Keratinocyte (primary cell): ENCODE data around the gene RERE. TPM values are rescaled to one million over a fixed set of nuclear protein-coding genes. Genes with fewer than 3 reads are reported as not detected.

Source experiments
- DNase-seq: peaks from one replicate; pipeline ENCODE4 v3.0.0-alpha.2; 2011; ENCODE audit warnings: low read depth, missing footprints, low spot score
- FAIRE-seq: peaks from 2 replicates; lab custom pipeline; 2011; peaks lifted over from hg19 to GRCh38; lab: Jason Lieb, UNC
- H2AFZ ChIP-seq: 2 replicates; pipeline ENCODE4 v1.6.0; 2012; ENCODE audit warnings: low read length, control low read depth, inconsistent platforms; ENCODE audit not compliant: control insufficient read depth
- H3K27ac ChIP-seq: 2 replicates; pipeline ENCODE4 v1.5.1; 2011; ENCODE audit warnings: low read length; ENCODE audit not compliant: control insufficient read depth, insufficient read depth
- H3K27me3 ChIP-seq: 3 replicates; pipeline ENCODE4 v1.6.0; 2011; ENCODE audit warnings: low read length; ENCODE audit not compliant: control insufficient read depth, insufficient read depth; ENCODE audit errors: extremely low read depth
- H3K36me3 ChIP-seq, 2 experiments: 2 replicates in 1 of 2; 3 replicates in 1 of 2; pipeline ENCODE4 v1.5.1; 2011; ENCODE audit warnings: low read length in 2 of 2, mild to moderate bottlenecking in 1 of 2; ENCODE audit not compliant: control insufficient read depth in 2 of 2, insufficient read depth in 2 of 2; ENCODE audit errors: extremely low read depth in 1 of 2
- H3K4me1 ChIP-seq: 3 replicates; pipeline ENCODE4 v1.5.1; 2011; ENCODE audit warnings: low read length; ENCODE audit not compliant: control insufficient read depth, insufficient read depth; ENCODE audit errors: extremely low read depth
- H3K4me2 ChIP-seq: 3 replicates; pipeline ENCODE4 v1.6.0; 2011; ENCODE audit warnings: low read depth, low read length; ENCODE audit not compliant: control insufficient read depth, insufficient read depth; ENCODE audit errors: extremely low read depth
- H3K4me3 ChIP-seq, 3 experiments: fragments of 200-600 bp in 1 of 3; sonication (generic) in 1 of 3; 2 replicates in 2 of 3; 3 replicates in 1 of 3; pipeline ENCODE4 v1.5.1; 2011 to 2016; ENCODE audit warnings: low read length in 3 of 3, mild to moderate bottlenecking in 3 of 3, control low read depth in 2 of 3, inconsistent platforms in 1 of 3, low read depth in 1 of 3, mixed read lengths in 1 of 3, mixed run types in 1 of 3, moderate library complexity in 1 of 3; ENCODE audit not compliant: control insufficient read depth in 2 of 3, insufficient read depth in 2 of 3; ENCODE audit errors: extremely low read depth in 1 of 3
- H3K79me2 ChIP-seq: 2 replicates; pipeline ENCODE4 v1.6.0; 2012; ENCODE audit warnings: low read length; ENCODE audit not compliant: control insufficient read depth, insufficient read depth
- H3K9ac ChIP-seq: 3 replicates; pipeline ENCODE4 v1.6.0; 2011; ENCODE audit warnings: low read length; ENCODE audit not compliant: control insufficient read depth, insufficient read depth; ENCODE audit errors: extremely low read depth
- H3K9me1 ChIP-seq: 3 replicates; pipeline ENCODE4 v1.6.0; 2011; ENCODE audit warnings: low read length; ENCODE audit not compliant: control insufficient read depth, insufficient read depth; ENCODE audit errors: extremely low read depth
- H3K9me3 ChIP-seq: 2 replicates; pipeline ENCODE4 v1.5.1; 2012; ENCODE audit warnings: low read depth, low read length; ENCODE audit not compliant: control insufficient read depth
- H4K20me1 ChIP-seq: 3 replicates; pipeline ENCODE4 v1.6.0; 2011; ENCODE audit warnings: low read length; ENCODE audit not compliant: control insufficient read depth, insufficient read depth; ENCODE audit errors: extremely low read depth
- CTCF ChIP-seq, 3 experiments: IDR thresholded peaks in 1 of 3; conservative IDR thresholded peaks in 1 of 3; optimal IDR thresholded peaks in 1 of 3; 2 replicates in 2 of 3; 3 replicates in 1 of 3; pipeline versions ENCODE3 to v1.5.1; 2011; ENCODE audit warnings: low read length in 3 of 3, mild to moderate bottlenecking in 3 of 3, moderate library complexity in 2 of 3, control low read depth in 1 of 3, inconsistent platforms in 1 of 3; ENCODE audit not compliant: insufficient read depth in 2 of 3; ENCODE audit errors: extremely low read depth in 1 of 3
- EZH2 ChIP-seq: IDR thresholded peaks from one replicate; pipeline ENCODE4 v1.6.1; 2012; ENCODE audit warnings: inconsistent platforms, mild to moderate bottlenecking, low read length, moderate library complexity
- dilution Hi-C: fragments of 300-500 bp; cut with MboI; formaldehyde crosslinking; loops from one replicate; pipeline ENCODE4 v1.7.0; 2020; ENCODE audit warnings: low sequenced_read_pairs; ENCODE audit not compliant: extremely low pct_ligation_motif_present
- polyA plus RNA-seq, 5 experiments: library from polyadenylated mRNA; depleted of rRNA in 3 of 5; stranded (reverse) in 3 of 5; stranded (forward) in 1 of 5; unstranded in 1 of 5; fragments of >200 nt; gene quantifications; 1 replicate in 1 of 5; 2 replicates in 3 of 5; 3 replicates in 1 of 5; pipeline versions ENCODE4 v1.2.1 to v1.2.3, GENCODE V29; 2011 to 2012; ENCODE audit warnings: missing spikeins in 2 of 5, low read depth in 1 of 5, low replicate concordance in 1 of 5

RERE gene
- polyA plus RNA-seq, 1 donor (not counting 4 experiments of a cell fraction or from before 2014, with no cell fraction given) = 3.8 TPM

- no peak overlapping the region for H3K4me2 ChIP-seq
- no peaks in the 10 kb centered on the region for H3K9me3 ChIP-seq
- DNase-seq = no peak
- H3K79me2 ChIP-seq = no peaks in the 10 kb centered on the region
- no peaks in the 10 kb centered on the region for H3K9me1 ChIP-seq
- H3K4me1 ChIP-seq = no peaks in the 10 kb centered on the region
- FAIRE-seq = no peak
- no peaks in the 10 kb centered on the region for H4K20me1 ChIP-seq
- H3K9ac ChIP-seq = no peak overlapping the region
- no peaks in the 10 kb centered on the region for H3K27me3 ChIP-seq
- H2AFZ ChIP-seq = no peak overlapping the region
- no peak overlapping the region for H3K27ac ChIP-seq
- no peak for TF ChIP-seq EZH2
- TF ChIP-seq CTCF (optimal IDR thresholded peaks at IDR 0.05 in 1 of 3, IDR thresholded peaks at IDR 0.05 in 1 of 3, conservative IDR thresholded peaks at IDR 0.05 in 1 of 3; ENCODE audit: extremely low read depth in 1 of 3, insufficient read depth in 2 of 3, low read length in 3 of 3) = no peak
- no peaks in the 10 kb centered on the region for H3K36me3 ChIP-seq
- dilution Hi-C loops = no loop called here
- H3K4me3 ChIP-seq = no peak overlapping the region
Measured at GRCh38 chr1:8567146-8567545, 250.3 kb downstream of the RERE start.

GRCh38 chr1:8565802-8566201, 251.6 kb downstream of the RERE start:
- no peaks in the 10 kb centered on the region for H3K9me1 ChIP-seq
- H4K20me1 ChIP-seq = no peaks in the 10 kb centered on the region
- H3K27ac ChIP-seq = no peak overlapping the region
- no peak overlapping the region for H3K4me2 ChIP-seq
- no peaks in the 10 kb centered on the region for H3K27me3 ChIP-seq
- no peaks in the 10 kb centered on the region for H3K9me3 ChIP-seq
- FAIRE-seq = no peak
- H2AFZ ChIP-seq = no peak overlapping the region
- H3K9ac ChIP-seq = no peak overlapping the region
- no peak for TF ChIP-seq CTCF (optimal IDR thresholded peaks at IDR 0.05 in 1 of 3, IDR thresholded peaks at IDR 0.05 in 1 of 3, conservative IDR thresholded peaks at IDR 0.05 in 1 of 3; ENCODE audit: extremely low read depth in 1 of 3, insufficient read depth in 2 of 3, low read length in 3 of 3)
- no peak for TF ChIP-seq EZH2
- dilution Hi-C loops = no loop called here
- DNase-seq = no peak
- H3K36me3 ChIP-seq = no peaks in the 10 kb centered on the region
- no peak overlapping the region for H3K4me3 ChIP-seq
- no peaks in the 10 kb centered on the region for H3K79me2 ChIP-seq
- H3K4me1 ChIP-seq = no peaks in the 10 kb centered on the region
